Upper lobe of left lung (tissue), 4 donors: ENCODE results near the gene ZNF611.

Source experiments
- POLR2A ChIP-seq, 4 donors: fragments of 450-650 bp; IDR thresholded peaks; one replicate each; pipeline ENCODE4 v1.5.1; 2016 to 2017; ENCODE audit warnings: antibody characterized with exemption in 4 of 4, mild to moderate bottlenecking in 2 of 4
- TF ChIP-seq, protein P1 (sequence below), 6 experiments: fragments of 450-650 bp in 4 of 6; fragments of 200-600 bp in 2 of 6; sonication (generic) in 2 of 6; IDR thresholded peaks; one replicate each; pipeline ENCODE4 v1.5.1; 2016 to 2019; ENCODE audit warnings: antibody characterized with exemption in 6 of 6

DNA sequence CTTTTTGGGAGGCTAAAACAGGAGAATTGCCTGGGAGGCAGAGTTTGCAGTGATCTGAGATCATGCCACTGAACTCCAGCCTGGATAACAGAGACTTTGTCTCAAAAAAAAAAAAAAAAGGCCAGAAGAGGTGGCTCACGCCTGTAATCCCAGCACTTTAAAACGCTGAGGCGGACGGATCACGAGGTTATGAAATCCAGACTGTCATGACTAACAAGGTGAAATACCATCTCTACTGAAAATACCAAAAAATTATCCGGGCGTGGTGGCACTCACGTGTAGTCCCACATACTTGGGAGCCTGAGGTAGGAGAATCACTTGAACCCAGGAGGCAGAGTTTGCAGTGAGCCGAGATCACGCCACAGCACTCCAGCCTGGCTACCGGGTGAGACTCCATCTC lies 39.9 kb downstream of the ZNF611 start:
- TF ChIP-seq, protein P1, sequence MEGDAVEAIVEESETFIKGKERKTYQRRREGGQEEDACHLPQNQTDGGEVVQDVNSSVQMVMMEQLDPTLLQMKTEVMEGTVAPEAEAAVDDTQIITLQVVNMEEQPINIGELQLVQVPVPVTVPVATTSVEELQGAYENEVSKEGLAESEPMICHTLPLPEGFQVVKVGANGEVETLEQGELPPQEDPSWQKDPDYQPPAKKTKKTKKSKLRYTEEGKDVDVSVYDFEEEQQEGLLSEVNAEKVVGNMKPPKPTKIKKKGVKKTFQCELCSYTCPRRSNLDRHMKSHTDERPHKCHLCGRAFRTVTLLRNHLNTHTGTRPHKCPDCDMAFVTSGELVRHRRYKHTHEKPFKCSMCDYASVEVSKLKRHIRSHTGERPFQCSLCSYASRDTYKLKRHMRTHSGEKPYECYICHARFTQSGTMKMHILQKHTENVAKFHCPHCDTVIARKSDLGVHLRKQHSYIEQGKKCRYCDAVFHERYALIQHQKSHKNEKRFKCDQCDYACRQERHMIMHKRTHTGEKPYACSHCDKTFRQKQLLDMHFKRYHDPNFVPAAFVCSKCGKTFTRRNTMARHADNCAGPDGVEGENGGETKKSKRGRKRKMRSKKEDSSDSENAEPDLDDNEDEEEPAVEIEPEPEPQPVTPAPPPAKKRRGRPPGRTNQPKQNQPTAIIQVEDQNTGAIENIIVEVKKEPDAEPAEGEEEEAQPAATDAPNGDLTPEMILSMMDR (IDR thresholded peaks at IDR 0.05), result no peak
- TF ChIP-seq POLR2A (IDR thresholded peaks at IDR 0.05), result no peak
